ENCODE results near the gene C20orf202.
"Not testable (repeated sequence)": the region's sequence is repeated elsewhere in the genome, so short reads cannot be mapped to it uniquely, and the experiment has no call there.

The C20orf202 gene

DNA sequence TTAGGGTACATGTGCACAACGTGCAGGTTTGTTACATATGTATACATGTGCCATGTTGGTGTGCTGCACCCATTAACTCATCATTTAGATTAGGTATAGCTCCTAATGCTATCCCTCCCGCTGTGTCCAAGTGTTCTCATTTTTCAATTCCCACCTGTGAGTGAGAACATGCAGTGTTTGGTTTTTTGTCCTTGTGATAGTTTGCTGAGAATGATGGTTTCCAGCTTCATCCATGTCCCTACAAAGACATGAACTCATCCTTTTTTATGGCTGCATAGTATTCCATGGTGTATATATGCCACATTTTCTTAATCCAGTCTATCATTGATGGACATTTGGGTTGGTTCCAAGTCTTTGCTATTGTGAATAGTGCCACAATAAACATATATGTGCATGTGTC lies 47.0 kb downstream of the C20orf202 start:
- not testable (repeated sequence) for DNase-seq

DNA sequence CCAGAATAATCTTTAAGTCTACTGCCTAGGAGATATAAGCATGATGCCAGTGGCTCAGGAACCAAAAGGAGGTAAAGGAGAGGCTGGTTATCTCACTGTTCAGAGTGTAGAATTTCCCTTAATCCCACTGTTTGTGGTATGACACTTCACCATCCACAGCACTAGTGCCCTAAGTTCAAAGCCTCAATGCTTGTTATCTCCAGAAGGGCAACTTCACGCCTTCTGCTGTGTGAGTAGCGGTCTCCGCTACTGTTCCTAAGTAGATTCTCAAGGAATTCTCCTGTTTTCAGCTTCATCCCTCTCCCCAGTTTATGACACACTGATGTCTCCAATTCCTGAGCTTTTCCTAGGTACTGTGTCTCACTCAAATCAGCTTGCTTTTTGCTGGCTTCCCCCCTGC lies 49.2 kb downstream of the C20orf202 start:
- no peak for DNase-seq

GRCh38 chr20:1254254-1254653 lies 51.0 kb downstream of the C20orf202 start:
- DNase-seq = no peak

GRCh38 chr20:1255675-1256074 lies 52.4 kb downstream of the C20orf202 start:
- no peak for DNase-seq
